Pancreas (tissue), 10 donors: ENCODE results near the gene ADCY10. TPM values are rescaled to one million over a fixed set of nuclear protein-coding genes. Genes with fewer than 3 reads are reported as not detected.

ENCODE experiments used
- ATAC-seq, 4 donors: fragments of 200-7000 bp; cut with Tn5 transposase; one replicate each; pipeline versions ENCODE4 v1.8.0 to v1.9.1; 2020; ENCODE audit warnings: mild to moderate bottlenecking in 4 of 4, moderate library complexity in 4 of 4
- DNase-seq, 6 donors: peaks; one replicate each; pipeline ENCODE4 v3.0.0-alpha.2; 2020
- FAIRE-seq: peaks from 2 replicates; lab custom pipeline; 2012; peaks lifted over from hg19 to GRCh38; lab: Jason Lieb, UNC
- H3K27ac ChIP-seq, 4 donors: fragments of 200-600 bp; sonication (generic); 1 replicate in 3 of 4; 2 replicates in 1 of 4; pipeline versions ENCODE4 v1.5.0 to v1.8.0; 2020
- H3K27me3 ChIP-seq, 4 donors: fragments of 200-600 bp; one replicate each; pipeline ENCODE4 v1.8.0; 2021
- H3K36me3 ChIP-seq, 3 donors: fragments of 200-600 bp; sonication (generic) in 1 of 3; one replicate each; pipeline versions ENCODE4 v1.5.0 to v1.8.0; 2020 to 2021
- H3K4me1 ChIP-seq, 3 donors: fragments of 200-600 bp; one replicate each; pipeline ENCODE4 v1.8.0; 2021
- H3K4me3 ChIP-seq, 4 donors: fragments of 200-600 bp; sonication (generic) in 2 of 4; one replicate each; pipeline versions ENCODE4 v1.5.0 to v1.8.0; 2020 to 2021
- H3K9me3 ChIP-seq, 4 donors: fragments of 200-600 bp; one replicate each; pipeline ENCODE4 v1.8.0; 2021
- CTCF ChIP-seq, 4 donors: fragments of 200-600 bp; sonication (generic) in 3 of 4; IDR thresholded peaks; one replicate each; pipeline versions ENCODE4 v1.5.0 to v1.8.0; 2021; ENCODE audit warnings: antibody characterized with exemption in 4 of 4
- WGBS, 2 donors: extraction: QIAGEN DNeasy Blood & Tissue Kit; methylation state at CpG; one replicate each; pipeline ENCODE4 v1.1.7; 2013; 5-methylcytosine and 5-hydroxymethylcytosine counted together
- intact Hi-C, 3 donors: fragments of 100-400 bp; cut with DNase I; formaldehyde crosslinking; loops; one replicate each; pipeline versions ENCODE4 v1.11.1 to v1.14.2; 2022
- polyA plus RNA-seq, 2 donors: library from polyadenylated mRNA; stranded (reverse); fragments of 200-250 nt; gene quantifications; one replicate each; pipeline ENCODE4 v1.2.3, GENCODE V29; 2013
- total RNA-seq, 6 donors: library from RNA; stranded (reverse); fragmentation: NEBNext Ultra II Directional in 4 of 6; extraction: Animal tissue kit (Norgen Biotek cat#: 25700) in 4 of 6; gene quantifications; one replicate each; pipeline versions ENCODE4 v1.2.1 to v1.2.4, GENCODE V29; 2021 to 2023
- donor health status: healthy with polysubstance abuse.
- donor health status: DM: no; HTN: no; CAD: no; lungs with moderate emphysema.
- donor health status: DM: no; HTN: no; CAD: no.
- donor health status: control.
- donor health status: control.
- donor health status: Bipolar disorder and iron deficiency.
- donor health status: DM: yes; HTN: yes; CAD: no.
- donor health status: DM: no; HTN: no; CAD: no.
- donor health status: DM: no; HTN: no; CAD: no.
- donor health status: DM: yes; HTN: yes; CAD: no.

ADCY10 gene
- total and polyA plus RNA-seq, 8 donors: 0.03 to 0.31 (median 0.16) TPM; not detected in 1

GRCh38 chr1:167860231-167860923, 53.6 kb downstream of the ADCY10 start:
- Histone ChIP-seq H3K27ac (no peak overlapping the region), H3K36me3 (no peaks in the 10 kb centered on the region), H3K27me3 (no peaks in the 10 kb centered on the region), H3K4me1 (no peaks in the 10 kb centered on the region), H3K4me3 (no peak overlapping the region), H3K9me3 (no peaks in the 10 kb centered on the region)
- no peak for ATAC-seq
- no peak for DNase-seq
- no peak for TF ChIP-seq CTCF (IDR thresholded peaks at IDR 0.05)
- intact Hi-C loops: no loop called here
- FAIRE-seq: no peak

- no peak for FAIRE-seq
These were observed 57.1 kb downstream of the ADCY10 start for GRCh38 chr1:167856711-167857418.

GRCh38 chr1:167854184-167854583, 59.8 kb downstream of the ADCY10 start:
- FAIRE-seq (no peak), DNase-seq (no peak), ATAC-seq (no peak)
- H3K4me1 ChIP-seq: no peaks in the 10 kb centered on the region
- intact Hi-C loops: no loop called here
- WGBS, 2 donors: 49 to 52% methylated on average over 5 of the region's 5 CpGs
- no peaks in the 10 kb centered on the region for H3K36me3 ChIP-seq
- no peak overlapping the region for H3K4me3 ChIP-seq
- no peaks in the 10 kb centered on the region for H3K9me3 ChIP-seq
- TF ChIP-seq CTCF (IDR thresholded peaks at IDR 0.05): no peak
- H3K27me3 ChIP-seq: no peaks in the 10 kb centered on the region
- no peak overlapping the region for H3K27ac ChIP-seq

More at GRCh38 chr1:167856711-167857418, 57.1 kb downstream of the ADCY10 start:
- Histone ChIP-seq H3K4me3 (no peak overlapping the region), H3K27ac (no peak overlapping the region), H3K9me3 (no peaks in the 10 kb centered on the region), H3K4me1 (no peaks in the 10 kb centered on the region), H3K36me3 (no peaks in the 10 kb centered on the region), H3K27me3 (no peaks in the 10 kb centered on the region)
- 76 to 83% methylated on average over 7 of the region's 7 CpGs for WGBS, 2 donors
- DNase-seq (no peak), ATAC-seq (no peak)
- intact Hi-C loops: no loop called here
- no peak for TF ChIP-seq CTCF (IDR thresholded peaks at IDR 0.05)

GRCh38 chr1:167849666-167850065, 64.3 kb downstream of the ADCY10 start:
- no peaks in the 10 kb centered on the region for H3K36me3 ChIP-seq
- no peak overlapping the region for H3K4me3 ChIP-seq
- intact Hi-C loops: no loop called here
- DNase-seq (no peak), ATAC-seq (no peak), FAIRE-seq (no peak)
- no peaks in the 10 kb centered on the region for H3K9me3 ChIP-seq
- H3K4me1 ChIP-seq: no peaks in the 10 kb centered on the region
- no peak for TF ChIP-seq CTCF (IDR thresholded peaks at IDR 0.05)
- no peaks in the 10 kb centered on the region for H3K27me3 ChIP-seq
- WGBS, 2 donors: 90 to 95% methylated on average over 7 of the region's 7 CpGs
- H3K27ac ChIP-seq: no peak overlapping the region

- no peak for DNase-seq
- Histone ChIP-seq H3K36me3 (no peaks in the 10 kb centered on the region), H3K27me3 (no peaks in the 10 kb centered on the region), H3K27ac (no peak overlapping the region), H3K4me3 (no peak overlapping the region), H3K9me3 (no peaks in the 10 kb centered on the region), H3K4me1 (no peaks in the 10 kb centered on the region)
- 88 to 91% methylated on average over 5 of the region's 5 CpGs for WGBS, 2 donors
- no peak for FAIRE-seq
- TF ChIP-seq CTCF (IDR thresholded peaks at IDR 0.05): no peak
- ATAC-seq: no peak
- intact Hi-C loops: no loop called here
These were observed 71.1 kb downstream of the ADCY10 start for GRCh38 chr1:167842872-167843271.
